ENCODE data around the gene RELN.

RELN gene

DNA sequence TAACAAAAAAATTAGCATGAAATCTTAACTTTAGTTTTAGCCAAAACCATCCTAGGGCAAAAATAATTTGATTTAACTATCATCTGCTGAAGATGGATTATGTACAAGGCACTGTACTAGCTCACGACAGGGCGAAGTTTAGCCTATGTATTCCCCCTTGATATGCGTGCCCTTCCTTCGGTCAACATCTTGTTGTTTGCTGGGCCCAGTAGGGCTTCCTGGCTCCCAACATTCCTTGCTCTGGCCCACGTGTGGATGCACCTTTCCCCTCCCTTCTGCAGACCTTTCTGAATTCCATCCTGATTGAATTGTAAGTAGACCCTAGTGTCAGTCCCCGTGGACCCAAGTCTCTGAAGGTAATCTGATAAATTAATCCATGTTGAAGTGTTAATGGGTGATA lies 212.0 kb downstream of the RELN start:
- no peak for DNase-seq

DNA sequence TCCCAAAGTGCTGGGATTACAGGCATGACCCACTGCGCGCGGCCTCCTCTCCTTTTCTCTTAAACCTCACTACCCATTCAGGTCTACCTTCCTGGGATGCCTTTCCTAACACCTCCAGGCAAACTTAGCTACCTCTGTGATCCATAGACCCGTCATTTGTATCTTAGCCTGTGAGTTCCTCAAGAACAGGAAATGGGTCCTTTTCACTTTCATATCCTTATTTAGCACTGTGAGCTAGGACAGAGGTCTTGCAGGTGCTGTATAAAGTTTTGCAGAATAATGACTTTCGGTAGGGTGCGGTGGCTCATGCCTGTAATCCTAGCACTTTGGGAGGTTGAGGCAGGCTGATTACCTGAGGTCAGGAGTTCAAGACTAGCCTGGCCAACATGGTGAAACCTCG lies 215.7 kb downstream of the RELN start:
- no peak for DNase-seq

DNA sequence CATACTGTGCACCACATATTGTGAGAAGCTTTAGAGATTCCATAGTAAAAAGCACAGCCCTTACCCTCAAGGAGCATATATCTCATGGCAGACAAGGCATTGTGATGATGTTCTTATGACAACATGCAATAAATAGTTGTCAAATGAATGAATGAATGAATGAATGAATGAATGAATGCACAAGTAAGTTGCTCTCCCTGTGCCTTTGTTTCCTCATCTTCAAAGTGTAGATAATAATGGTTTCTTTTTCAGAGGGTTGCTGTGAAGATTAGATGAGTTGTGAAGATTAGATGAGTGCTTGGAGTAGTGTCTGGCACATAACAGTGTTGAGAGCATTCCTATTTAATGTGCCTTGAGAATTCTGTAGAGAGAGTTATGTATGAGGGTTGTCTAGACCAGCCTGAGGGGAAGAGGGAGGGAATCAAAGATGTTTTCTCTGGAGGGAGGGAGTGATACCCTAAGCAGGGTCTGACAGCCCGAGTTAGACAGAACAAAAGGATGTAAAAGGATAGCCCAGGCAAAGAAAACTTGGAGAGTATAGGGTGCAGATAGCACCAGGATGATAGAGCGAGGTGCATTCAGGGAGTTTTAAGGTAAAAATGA lies 217.2 kb downstream of the RELN start:
- peak; percentile 34 for DNase-seq

DNA sequence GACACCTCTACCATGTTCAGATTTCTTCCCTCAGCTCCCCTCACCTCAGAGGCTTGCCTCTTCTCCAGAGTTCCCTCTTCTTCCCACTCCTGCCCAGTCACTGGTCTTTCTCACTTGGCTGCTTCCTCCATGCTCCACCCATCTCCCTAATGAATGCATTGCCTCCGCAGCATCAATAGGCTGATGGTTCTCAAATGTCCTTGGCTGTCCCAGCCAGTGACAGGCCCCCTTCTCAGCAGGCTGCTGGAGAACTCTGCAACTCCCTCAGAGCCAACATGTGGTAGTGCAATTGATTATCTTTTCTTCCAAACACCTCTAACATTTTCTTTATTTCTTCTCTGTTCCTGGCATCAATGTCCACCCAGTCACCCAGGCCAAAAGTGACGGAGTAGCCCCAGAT lies 218.2 kb downstream of the RELN start:
- peak; percentile 17 for DNase-seq

DNA sequence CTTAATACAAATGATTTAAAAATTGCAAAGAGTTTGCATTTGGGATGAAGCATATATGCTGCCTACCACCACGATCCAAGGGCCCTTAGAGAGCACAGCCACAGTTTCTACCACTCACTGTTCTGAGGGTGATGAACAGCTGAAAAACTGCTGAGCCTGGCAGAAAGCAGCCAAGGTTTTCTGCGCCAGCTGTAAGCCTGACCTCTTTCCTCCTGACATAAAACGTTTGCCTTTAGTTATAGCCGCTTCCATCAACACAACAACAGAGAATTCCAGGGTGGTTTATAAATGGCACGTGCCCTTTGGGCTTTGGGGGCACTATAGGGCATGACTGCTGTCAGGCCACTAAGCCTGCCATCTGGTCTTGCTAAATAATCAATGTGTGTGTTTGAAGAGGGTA lies 222.8 kb downstream of the RELN start:
- DNase-seq, result peak; percentile 79

DNA sequence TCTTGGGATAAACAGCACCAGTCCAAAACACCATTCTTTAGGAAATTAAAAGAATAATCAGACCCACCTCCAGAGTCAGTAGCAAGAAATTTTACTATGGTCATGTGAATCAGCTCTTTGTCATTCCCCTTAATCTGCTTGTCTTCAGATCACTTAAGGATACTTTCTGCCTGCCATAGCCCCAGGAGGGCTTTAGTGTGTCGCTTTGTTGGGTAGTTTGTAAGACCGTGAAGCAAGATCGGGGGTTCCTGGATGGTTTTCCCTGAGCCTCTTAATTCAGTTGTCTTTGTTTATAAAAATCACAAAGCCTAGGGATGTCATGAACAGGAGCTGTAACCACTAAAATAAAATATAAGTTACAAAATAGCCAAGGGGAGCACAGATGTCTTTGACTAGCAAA lies 223.6 kb downstream of the RELN start:
- DNase-seq, result peak; percentile 65

DNA sequence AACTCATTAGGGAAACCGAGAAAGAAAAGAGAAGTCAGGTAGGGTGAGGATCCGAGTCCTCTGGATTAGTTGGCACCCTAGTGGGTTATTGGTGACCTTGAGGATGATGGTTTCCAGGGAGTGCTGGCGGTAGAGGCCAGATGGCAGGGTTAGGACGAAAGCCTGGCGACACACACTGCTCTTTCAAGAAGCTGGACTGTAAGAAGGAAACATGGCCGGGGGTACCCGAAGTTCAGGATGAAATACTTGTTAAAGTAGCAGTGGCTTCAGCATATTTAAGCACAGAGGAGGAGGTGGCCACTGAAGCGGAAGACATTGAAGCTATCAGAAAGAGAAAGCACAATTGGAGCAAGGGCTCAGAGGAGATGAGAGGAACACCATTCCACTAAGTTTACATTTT lies 224.6 kb downstream of the RELN start:
- peak; percentile 71 for DNase-seq

DNA sequence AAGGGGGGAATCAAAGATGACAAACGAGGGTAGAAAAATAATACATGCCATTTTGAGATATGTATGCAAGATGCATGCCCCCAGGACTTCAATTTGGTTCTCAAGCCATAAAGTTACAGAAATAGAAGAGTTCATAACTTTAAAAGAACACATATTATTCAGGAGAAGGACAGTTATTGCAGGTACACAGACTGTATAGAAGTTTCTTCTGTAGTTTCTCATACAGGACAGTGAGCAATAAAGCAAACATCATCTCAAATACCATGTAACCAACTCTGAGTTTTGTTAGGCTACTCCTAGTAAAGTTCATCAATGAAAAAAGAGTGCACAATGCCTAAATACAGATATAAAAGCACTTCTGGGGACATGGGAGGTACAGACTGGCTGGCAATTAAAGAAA lies 226.6 kb downstream of the RELN start:
- DNase-seq, result no peak

DNA sequence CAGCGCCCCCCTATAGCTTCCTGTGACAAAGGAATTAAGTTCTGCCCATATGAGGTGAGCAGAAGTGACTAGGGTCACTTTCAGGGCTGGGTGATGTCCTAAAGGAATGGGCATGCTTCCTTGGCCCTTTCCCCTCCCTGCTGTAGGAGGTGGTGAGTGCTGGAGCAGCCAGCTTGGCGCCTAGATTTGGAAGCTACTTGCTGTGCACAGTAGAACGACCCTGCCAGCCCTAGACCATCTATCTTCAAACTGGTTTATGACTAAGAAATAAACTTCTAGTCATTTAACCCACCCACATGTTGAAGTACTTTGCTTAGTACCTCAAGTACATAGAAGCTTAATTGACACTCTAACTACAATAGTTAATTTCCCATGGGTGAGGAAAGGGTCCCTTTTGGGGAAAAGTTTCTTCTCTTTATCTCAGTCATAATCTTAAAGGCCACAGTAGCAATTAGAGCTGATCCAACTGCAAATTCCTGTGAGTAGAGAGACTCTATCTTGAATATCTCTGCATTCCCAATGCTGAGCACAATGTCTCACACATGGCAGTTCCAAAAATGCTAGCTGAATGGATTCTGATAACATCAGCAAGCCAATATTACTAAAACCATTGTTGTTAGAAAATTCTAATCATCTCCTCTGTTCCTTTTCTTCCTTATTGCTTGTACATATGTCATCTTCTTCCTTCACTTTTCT lies 227.2 kb downstream of the RELN start:
- no peak for DNase-seq

DNA sequence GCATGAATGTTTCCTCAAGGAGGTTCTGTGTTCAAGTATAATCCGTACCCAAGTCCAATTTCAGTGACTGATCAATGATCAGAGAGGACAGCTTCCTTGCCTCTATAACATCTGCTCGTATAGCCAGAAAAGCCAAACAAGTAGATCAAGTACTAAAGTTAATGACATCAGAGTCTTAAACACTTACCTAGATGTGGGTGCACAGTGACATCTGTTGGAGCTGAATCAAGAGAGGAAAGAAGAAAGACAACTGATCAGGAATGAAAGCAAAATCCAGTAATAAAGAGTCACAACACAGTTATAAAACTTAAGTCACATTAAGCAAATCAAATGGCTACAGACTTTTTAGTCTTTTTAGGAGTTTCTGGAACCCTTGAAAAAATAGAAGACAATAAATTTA lies 236.5 kb downstream of the RELN start:
- no peak for DNase-seq

DNA sequence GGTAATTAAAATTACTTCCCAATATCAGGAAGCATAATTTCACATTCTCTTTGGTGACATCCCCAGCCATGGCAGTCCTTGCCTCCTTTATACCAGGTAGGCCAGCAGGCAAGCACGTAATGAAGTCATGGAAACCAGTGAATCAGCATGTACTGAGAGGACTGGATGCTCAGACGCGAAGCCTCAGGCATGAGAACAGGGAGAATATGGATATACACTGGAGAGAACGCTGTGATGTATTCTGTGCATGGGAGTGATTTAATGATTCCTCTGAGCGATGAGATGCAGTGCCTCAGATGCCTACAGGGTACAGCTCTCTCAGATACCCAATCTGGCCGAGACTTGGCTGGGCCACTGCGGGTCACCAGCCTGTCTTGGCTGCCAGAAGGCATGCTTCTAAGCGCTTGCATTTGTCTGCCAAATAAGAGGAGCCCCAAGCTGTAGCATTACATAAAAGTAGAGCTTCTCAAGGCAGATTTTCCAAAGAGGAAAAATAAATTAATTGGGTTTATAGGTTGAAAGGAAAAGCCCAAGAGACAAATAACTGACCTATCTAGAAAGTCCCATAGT lies 238.1 kb downstream of the RELN start:
- no peak for DNase-seq

DNA sequence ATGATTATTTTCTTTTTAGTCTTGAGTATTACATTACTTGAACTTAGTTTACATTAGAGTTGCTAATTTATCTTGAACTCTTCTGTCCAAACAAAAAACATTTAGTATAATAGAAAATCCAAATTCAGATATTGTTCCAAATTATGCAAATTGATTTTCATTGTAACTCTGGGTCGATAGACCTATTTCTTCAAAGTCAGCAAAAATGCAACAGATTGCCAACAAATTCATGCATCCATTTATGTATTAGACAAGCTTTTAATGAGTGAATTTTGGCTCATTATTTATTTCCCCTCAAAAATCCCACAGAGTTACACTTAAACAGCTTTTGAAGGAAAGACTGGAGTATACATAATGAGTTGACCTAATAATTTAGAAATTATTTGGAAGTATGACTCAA lies 240.8 kb downstream of the RELN start:
- DNase-seq, result no peak

DNA sequence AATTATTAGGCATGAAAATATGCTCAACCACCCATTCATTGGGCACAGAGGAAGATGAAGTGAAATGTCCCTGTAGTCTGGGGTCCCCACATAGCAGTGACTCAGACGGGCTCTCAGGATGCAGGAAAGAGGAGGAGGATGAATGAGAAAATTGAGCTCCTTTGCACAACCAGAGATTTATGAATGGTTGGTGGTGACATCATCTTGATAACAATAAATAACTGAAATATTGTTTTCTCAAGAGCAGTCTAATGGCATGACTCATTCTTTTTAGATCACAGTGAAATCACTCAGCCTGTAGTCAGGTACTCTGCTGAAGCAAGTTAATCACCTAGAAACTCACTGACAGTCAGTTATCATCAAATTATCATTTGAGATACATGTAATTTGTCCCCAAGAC lies 254.1 kb downstream of the RELN start:
- DNase-seq, result no peak

DNA sequence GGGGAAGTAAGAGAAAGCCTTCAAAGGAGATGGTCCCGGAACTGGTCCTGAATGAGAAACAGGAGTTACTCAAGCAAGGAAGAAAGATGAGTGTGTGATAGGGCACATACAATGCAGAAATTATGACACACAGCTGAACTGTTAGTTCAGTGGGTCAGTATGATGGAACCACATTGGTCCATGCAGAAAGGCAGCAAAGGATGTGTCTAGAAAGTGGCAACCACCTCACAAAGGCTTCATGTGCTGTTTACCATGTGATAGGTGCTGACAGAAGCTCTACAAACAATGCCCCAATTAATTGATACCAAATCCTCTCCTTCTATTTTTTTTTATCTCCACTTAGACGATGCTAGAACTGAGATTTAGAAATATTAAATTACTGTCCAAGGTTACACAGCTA lies 258.3 kb downstream of the RELN start:
- DNase-seq, result no peak

DNA sequence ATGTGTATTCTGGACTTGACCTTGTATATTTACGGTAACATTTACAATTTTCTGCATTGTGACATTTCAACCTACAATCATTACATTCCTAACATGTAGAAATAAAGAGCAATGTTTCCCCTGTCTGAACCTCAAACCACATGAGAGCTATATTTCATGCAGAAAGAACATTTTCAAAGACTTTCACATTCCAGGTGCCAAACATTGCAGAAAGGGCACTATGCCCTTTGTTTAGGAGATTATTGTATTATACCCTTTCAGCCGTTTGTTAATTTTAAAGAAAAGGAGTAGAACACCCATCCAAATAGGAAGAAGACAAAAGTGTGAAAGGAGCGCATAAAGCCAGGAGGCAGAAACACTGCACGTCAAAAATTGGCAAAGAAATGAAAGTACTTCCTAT lies 260.4 kb downstream of the RELN start:
- DNase-seq, result peak; percentile 24

DNA sequence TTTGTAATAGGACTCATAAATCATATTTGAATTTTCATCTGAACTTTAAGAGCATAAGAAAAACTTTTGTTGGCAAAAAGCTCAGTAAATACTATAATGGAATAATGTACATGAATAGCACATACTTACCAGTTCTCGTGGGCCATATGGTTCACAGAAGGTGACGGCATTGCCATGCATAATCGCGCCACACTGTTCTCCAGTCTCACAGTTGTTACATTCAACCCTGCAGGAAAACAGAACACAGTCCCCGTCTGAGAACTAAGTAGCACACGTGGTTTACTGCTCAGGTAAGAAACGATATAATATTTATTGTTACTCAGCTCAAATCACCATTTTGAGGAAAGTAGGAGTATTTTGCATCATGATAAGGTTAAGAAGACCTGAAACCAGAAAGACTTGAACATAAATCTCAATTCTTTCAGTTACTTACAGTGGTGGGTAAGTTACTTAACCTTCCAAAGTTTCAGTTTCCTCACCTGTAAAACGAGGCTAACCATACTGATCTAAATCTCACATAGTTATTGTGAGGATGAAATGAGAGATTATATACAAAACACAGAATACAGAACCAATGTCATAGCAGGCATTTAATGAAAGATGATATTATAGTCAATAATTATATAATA lies 261.4 kb downstream of the RELN start:
- DNase-seq, result no peak

DNA sequence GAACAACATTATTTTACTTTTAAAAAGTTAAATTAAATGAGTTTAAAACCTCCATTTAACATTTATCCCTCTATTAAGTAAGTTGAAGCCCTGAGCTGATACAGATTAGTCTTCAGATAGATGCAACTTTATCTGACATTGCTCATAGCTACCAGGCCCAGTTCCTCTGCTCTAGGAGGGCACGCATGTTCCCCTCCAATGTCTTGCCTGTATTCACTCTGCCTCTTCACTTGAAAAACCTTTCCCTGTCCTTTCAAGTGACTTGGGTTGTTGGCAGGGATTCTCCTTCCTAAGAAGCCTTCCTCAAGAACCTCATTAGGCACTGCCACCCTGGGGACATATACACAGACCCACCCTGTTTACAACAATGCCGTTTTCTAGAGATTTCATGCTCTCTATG lies 270.4 kb downstream of the RELN start:
- peak; percentile 31 for DNase-seq

DNA sequence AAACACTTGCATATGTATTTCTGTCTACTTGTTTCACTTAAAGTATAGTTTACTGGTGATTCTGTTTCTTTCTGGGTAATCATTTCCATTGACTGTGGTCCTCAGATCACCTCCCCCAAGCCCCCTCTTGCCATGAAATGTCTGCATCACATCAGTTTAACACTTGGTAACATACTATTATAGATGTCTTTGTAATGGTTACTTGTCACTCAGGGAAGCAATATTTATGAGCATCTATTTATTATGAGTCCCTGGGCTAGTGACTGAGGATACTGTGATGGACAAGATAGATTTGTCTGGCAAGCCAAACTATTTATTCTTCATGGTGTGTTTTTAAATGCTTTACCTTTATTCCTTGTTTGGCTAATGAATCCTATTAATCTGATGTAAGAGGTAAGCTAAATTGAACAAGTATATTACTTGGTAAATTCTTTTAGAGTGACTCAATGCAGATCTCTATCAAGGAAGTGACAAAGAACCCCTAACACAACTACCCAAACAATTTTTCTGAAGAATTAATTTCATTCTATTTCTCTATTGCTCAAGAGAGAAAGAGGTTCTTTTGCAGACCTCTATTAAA lies 270.9 kb downstream of the RELN start:
- DNase-seq, result peak; percentile 39

DNA sequence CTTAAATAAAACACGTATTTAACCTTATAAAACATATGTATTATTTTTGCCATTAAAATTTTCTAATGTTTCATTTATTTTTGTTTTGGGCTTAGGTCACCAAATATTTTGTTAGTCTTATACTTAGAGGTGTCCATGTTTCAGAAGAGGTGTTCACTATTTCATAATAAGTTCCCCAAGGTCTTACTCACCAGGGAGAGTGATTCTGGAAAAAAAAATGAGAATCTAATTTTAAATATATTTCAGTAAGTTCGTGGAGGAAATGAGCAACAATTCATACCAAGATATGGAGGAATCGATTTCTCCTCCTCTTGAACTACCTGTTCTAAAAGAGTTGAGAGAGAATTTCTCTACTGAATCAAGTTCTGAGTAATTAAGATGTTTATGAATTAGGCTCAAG lies 271.9 kb downstream of the RELN start:
- no peak for DNase-seq

DNA sequence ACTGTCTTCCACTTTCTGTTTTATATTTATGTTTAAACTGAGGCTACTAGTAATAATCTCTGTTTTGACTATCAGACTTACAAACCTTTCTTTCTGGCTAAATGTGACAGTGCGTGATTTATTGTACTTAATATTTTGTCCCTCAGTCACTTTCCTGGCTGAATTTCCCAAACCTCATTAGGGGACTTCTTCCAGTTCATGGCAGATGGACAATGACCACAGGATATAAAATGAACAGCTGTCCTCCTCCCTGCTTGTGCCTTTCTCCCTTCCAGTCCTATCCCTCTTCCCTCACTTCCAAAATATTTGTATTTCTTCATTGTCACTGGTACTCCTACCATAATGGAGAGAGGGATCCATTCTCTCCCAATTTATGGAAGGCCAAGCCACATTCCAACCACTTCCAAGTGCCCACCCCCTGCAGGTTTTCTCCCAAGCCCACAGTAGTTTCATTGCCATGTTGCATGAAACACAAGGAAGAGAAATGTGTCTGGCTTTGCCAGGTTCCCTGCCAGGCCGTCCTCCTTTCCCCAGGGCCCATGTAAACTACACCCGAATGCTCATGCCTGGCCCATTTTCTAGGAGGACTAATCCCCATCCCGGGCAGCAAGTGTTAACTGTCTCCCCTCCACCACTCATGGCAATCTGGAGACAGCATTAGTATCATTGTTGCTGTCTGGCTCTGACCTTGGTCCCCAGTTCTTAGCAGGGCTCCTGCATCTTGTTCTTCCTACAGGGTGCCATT lies 273.9 kb downstream of the RELN start:
- DNase-seq, result peak; percentile 88

DNA sequence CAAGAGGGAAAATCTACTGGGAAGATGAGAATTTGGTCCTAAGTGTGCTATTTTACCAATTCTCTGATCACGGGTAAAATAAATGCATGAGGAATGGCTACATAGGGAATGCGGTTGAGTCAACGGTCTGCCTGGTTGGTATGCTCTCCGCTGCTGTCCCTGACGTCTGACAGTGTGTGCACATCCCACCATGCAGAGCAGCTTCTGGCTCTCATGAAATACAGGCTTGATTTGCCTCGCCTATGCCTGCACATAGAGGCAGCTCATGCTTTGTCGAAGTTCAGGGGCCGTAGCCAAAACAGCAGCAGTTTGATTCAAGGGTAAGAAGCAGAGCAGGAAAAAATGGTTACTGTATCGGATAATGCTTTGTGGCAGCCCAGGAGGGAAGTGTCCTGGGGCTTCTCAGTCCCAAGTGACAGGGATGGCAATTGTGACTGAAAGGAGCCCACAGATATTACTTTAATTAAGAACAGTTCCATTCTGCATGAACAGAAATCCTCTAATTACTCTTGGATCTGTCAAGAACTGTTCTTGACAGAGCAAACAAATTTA lies 275.0 kb downstream of the RELN start:
- peak; percentile 88 for DNase-seq

DNA sequence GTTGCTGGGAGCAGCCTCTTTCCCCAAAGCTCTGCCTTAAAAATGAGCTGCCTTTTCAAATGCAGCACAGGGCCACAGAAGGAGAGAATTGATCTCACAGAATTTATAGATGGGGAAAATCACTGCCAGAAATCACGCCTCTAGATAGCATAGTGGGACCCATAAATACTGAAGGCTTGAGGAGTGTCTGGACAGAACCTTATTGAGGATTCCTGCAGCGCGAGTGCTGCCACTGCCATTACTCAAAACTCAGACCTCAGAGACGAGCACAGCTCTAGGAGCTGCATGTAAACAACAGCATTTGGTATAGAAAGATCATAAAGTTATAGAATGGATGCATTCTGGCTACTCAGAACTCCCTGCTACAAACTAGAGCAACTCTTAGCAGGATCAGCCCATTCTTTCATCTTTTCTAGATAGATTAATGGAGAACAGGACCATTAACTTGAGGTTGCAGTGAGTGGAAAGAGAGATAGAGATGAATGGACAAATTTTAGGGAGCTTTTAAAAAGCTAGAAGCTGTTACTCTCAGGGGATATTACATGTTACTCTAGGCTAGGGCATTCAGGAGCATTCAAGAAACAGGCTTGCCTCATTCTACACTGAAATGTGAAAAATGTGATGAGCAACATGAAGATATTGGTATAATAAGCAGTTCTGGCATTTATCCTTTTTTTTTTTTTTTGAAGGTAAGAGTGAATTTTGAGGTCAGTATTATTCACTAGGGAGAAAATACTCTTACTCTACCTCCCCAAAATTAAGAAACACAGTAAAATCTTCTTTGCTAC lies 276.3 kb downstream of the RELN start:
- DNase-seq, result no peak
